AG04450 (cell line): Measurements from ENCODE around the gene RARG. TPM values are rescaled to one million over a fixed set of nuclear protein-coding genes. Genes with fewer than 3 reads are reported as not detected.

ENCODE experiments used
- CTCF ChIA-PET: fragments of 300-600, 350-600 bp; formaldehyde crosslinking; extraction: SDS; loops from one replicate; lab custom pipeline; 2022; ENCODE audit warnings: antibody characterized with exemption, inconsistent platforms; lab: Charles Lee
- POLR2A ChIA-PET: fragments of 350-600 bp; formaldehyde crosslinking; extraction: SDS; loops from one replicate; lab custom pipeline; 2021; ENCODE audit warnings: antibody characterized with exemption, inconsistent platforms; lab: Yijun Ruan, JAX
- DNase-seq: peaks from one replicate; pipeline ENCODE4 v3.0.0-alpha.2; 2011; ENCODE audit warnings: low read depth, low spot score
- H3K27ac ChIP-seq: one replicate; pipeline ENCODE4 v1.5.1; 2012; ENCODE audit warnings: low read depth, low read length, control low read depth
- H3K27me3 ChIP-seq: one replicate; pipeline ENCODE4 v1.6.0; 2012; ENCODE audit warnings: low read length; ENCODE audit not compliant: control insufficient read depth, insufficient read depth
- H3K4me3 ChIP-seq: 2 replicates; pipeline ENCODE4 v1.5.1; 2011; ENCODE audit warnings: mild to moderate bottlenecking, low read depth, low read length, control low read depth
- H3K9me3 ChIP-seq: 2 replicates; pipeline ENCODE4 v1.5.1; 2012; ENCODE audit warnings: low read length; ENCODE audit not compliant: control insufficient read depth, insufficient read depth
- polyA plus RNA-seq: library from polyadenylated mRNA; depleted of rRNA; stranded (reverse); fragments of >200 nt; gene quantifications from 2 replicates; pipeline ENCODE4 v1.2.3, GENCODE V29; 2011
- TF ChIP-seq, protein P1 (sequence below): IDR thresholded peaks from 2 replicates; pipeline ENCODE4 v1.5.1; 2011; ENCODE audit warnings: low read depth, low read length, control low read depth, inconsistent platforms

The RARG gene
- polyA plus RNA-seq, 1 experiment, result 20.1 TPM

DNA sequence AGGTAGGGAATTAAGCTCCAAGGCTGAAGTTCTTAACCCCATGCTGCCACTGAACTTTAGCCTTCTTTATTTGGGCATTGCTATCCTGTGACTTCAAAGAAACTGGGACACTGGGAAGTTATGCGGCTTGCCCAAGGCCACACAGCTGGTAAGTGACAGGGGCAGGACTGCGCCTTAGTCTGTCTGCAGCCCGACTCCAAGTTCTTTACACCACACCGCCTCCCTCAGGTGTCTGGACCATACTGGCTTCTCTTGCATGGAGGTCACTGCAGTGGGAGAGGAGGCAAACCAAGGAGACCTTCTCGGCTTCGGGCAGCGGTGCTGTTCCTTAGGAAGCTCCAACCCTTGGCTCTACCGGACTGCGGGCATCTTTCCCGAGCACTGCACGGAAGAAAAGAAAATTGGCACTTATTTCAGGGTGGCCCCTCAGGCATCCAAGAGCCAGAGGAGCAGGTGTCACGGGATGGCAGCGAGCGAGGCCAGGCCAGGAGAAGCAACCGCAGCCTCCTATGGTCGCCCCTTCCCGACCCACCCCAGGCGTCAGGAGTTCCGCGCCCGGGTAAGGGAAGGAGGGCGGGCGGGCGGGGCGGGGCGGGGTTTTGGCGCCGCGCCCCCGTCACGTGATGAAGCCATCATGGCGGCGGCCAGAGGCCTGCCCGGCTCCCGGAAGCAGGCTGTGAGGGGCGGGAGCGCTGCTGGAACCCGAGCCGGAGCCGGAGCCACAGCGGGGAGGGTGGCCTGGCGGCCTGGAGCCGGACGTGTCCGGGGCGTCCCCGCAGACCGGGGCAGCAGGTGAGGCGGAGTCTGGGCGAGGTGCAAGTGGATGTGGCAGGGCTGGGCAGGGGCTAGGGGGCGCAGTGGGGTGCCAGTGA, 19.7 kb upstream of the RARG start:
- TF ChIP-seq, protein P1, sequence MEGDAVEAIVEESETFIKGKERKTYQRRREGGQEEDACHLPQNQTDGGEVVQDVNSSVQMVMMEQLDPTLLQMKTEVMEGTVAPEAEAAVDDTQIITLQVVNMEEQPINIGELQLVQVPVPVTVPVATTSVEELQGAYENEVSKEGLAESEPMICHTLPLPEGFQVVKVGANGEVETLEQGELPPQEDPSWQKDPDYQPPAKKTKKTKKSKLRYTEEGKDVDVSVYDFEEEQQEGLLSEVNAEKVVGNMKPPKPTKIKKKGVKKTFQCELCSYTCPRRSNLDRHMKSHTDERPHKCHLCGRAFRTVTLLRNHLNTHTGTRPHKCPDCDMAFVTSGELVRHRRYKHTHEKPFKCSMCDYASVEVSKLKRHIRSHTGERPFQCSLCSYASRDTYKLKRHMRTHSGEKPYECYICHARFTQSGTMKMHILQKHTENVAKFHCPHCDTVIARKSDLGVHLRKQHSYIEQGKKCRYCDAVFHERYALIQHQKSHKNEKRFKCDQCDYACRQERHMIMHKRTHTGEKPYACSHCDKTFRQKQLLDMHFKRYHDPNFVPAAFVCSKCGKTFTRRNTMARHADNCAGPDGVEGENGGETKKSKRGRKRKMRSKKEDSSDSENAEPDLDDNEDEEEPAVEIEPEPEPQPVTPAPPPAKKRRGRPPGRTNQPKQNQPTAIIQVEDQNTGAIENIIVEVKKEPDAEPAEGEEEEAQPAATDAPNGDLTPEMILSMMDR, result peak; percentile 32; the same call in 1 of the 2 replicates
- H3K4me3 ChIP-seq, result peak overlapping the region; percentile 88
- no peaks in the 10 kb centered on the region; the same call in 1 of the 2 replicates for H3K9me3 ChIP-seq
- DNase-seq, result no peak
- peaks cover 2% of the 10 kb centered on the region for H3K27me3 ChIP-seq
- ChIA-PET CTCF (interaction anchor here (0.6 to 1.5 kb wide), 5 partner anchors 9 to 226 kb away, joined by 3 to 7 read pairs (median 4); no protein-coding TSS in a partner anchor), POLR2A (interaction anchor here (0.7 to 0.9 kb wide), 2 partner anchors 9 to 16 kb away, joined by 3 read pairs; no protein-coding TSS in a partner anchor)
- peak overlapping the region; percentile 68 for H3K27ac ChIP-seq

DNA sequence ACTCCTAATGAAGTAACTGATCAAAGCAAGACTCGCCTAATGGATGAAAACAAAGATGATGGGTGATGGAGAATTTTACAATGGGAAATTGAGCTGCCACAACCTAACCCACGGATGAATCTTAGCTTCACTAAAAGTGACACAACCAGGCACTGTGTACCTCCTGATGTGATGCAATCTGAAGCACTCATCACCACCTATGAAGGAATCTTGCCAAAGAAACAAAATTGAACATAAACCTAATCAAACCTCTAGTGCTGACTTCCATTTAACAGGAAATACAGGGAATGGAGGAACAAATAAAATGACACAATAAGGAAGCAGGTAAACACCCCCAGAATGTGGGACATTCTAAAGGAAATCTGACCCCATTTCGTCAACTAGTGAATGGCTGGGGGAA, 13.3 kb upstream of the RARG start:
- H3K9me3 ChIP-seq, result no peaks in the 10 kb centered on the region
- TF ChIP-seq, protein P1, result no peak
- H3K27me3 ChIP-seq, result peaks cover 31% of the 10 kb centered on the region
- no peak for DNase-seq
- ChIA-PET POLR2A (no interaction called here), CTCF (interaction anchor here (0.7 to 1.1 kb wide), 2 partner anchors 32 to 43 kb away, joined by 3 read pairs; no protein-coding TSS in a partner anchor)
- H3K4me3 ChIP-seq, result no peak overlapping the region
- H3K27ac ChIP-seq, result no peak overlapping the region

DNA sequence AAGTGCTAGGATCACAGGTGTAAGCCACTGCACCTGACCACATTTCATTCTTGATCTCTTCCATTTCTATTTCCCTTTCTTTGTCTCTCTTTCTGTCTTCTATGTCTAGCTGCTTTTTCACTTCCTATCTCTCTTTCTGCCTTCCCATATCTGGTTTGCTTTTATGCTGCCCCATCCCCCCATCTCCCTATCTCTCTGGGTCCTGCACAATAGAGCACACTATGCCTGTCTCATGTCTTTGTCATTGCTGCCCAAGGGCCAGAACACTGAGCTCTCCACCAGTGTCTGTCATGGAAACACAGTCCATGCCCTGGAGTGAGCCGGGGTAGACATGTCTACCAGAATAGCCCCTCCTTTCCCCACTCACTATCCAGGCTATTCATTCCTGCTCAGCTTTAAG, 12.3 kb upstream of the RARG start:
- CTCF ChIA-PET, result interaction anchor here (0.7 to 1.5 kb wide), 2 partner anchors 31 to 32 kb away, joined by 3 to 4 read pairs; no protein-coding TSS in a partner anchor
- Histone ChIP-seq H3K27me3 (peaks cover 34% of the 10 kb centered on the region), H3K27ac (no peak overlapping the region), H3K9me3 (no peaks in the 10 kb centered on the region), H3K4me3 (no peak overlapping the region)
- no peak for DNase-seq
- POLR2A ChIA-PET, result no interaction called here
- TF ChIP-seq, protein P1, result no peak

DNA sequence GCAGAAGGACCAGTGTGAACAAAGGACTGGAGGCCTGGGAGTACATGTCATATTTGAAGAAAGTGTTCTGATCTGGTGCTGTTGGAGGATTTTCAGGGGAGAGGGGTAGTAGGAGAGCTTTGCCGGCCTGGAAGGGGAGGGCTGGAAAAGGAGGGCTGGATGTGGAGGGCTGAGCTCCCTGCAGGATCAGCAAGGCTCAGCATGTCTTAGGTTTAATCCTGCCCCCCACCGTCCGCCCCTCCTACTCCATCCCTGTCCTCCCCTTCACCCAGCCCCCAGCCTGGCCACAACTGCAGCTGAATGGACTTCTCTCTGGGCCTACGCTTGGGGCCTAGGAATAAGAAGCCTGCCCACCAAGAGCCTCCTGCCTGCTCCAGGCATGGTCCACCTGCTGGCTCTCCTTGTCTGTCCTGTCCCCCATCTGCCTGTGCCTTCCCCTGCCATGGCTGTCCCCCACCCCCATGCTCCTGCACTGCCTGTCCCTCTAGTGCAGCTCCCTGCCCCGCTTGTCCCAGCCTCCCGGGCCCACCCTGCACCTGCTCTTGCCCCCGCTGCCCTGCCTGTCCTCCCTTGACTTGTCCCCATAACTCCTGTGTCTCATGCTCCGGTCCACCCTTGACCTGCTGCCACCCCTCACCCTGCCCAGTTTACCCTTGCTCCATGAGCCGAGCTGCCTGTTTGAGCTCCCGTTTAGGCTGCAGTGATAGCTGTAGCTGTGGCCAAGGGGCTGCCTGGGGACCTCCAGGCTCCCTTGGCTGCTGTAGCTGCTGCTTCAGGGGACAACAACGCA, 9.8 kb upstream of the RARG start:
- H3K9me3 ChIP-seq, result no peaks in the 10 kb centered on the region
- POLR2A ChIA-PET, result no interaction called here
- TF ChIP-seq, protein P1, result no peak
- DNase-seq, result no peak
- H3K27ac ChIP-seq, result no peak overlapping the region
- H3K27me3 ChIP-seq, result peaks cover 35% of the 10 kb centered on the region
- CTCF ChIA-PET, result interaction anchor here (1.5 kb wide), 1 partner anchor 10 kb away, joined by 3 read pairs; a partner anchor contains a TSS
- H3K4me3 ChIP-seq, result no peak overlapping the region
